ENCODE measurements around the gene SORL1.

DNA sequence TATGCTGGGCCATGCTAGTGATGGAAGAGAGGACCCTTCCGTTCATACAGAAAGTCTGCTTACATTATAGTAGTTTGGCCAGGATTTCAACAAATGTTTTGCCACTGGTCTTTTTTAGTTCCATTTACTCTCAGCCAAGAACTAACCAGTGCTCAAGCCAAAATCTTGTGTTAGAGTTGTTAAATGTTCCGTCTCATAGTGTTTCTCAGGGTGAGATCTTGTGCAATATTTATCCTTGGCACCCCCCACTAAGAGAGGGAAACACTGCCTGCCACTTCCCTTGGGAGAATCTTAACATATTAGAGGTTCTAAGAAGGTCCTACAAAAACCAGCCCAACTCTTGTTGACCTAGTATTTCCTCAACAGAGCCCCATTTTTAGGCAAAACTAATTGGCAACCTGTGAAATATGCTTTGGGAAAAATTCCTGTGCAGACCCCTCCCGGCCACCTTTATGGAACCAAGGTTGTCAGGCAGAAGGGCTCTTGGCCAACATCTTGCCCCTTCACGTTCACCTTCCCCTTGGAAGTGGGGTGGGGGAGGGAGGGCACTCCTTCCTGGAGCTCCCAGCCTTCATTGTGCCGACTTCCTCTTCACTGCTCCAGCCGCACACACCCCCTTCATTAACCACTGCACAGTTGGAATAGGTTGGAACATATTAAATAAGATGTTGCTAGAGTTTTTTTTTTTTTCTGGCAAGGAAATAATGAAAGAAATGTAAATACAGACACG is 173.8 kb downstream of the SORL1 start:
- TF ChIP-seq, protein P1, sequence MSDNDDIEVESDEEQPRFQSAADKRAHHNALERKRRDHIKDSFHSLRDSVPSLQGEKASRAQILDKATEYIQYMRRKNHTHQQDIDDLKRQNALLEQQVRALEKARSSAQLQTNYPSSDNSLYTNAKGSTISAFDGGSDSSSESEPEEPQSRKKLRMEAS (IDR thresholded peaks at IDR 0.05) = no peak
- TF ChIP-seq BRCA1 (IDR thresholded peaks at IDR 0.05; ENCODE audit: low read depth, low read length) = no peak
- TF ChIP-seq EP300 (IDR thresholded peaks at IDR 0.05; ENCODE audit: borderline replicate concordance in 1 of 2, low read depth in 2 of 2, low read length in 2 of 2) = no peak

Measured in H1 (cell line).